HG03439 (cell line): ENCODE results near the gene CNST.
A peak's percentile ranks its signal among the peaks of the same experiment; 100 is the strongest.
"Not testable (repeated sequence)": the region's sequence is repeated elsewhere in the genome, so short reads cannot be mapped to it uniquely, and the experiment has no call there.

Experiments
- ATAC-seq: cut with Tn5 transposase; IDR thresholded peaks from one replicate; pipeline ENCODE4 v1.9.1; 2021; ENCODE audit warnings: mild to moderate bottlenecking, moderate library complexity; ENCODE audit not compliant: unreplicated experiment

Gene CNST

DNA sequence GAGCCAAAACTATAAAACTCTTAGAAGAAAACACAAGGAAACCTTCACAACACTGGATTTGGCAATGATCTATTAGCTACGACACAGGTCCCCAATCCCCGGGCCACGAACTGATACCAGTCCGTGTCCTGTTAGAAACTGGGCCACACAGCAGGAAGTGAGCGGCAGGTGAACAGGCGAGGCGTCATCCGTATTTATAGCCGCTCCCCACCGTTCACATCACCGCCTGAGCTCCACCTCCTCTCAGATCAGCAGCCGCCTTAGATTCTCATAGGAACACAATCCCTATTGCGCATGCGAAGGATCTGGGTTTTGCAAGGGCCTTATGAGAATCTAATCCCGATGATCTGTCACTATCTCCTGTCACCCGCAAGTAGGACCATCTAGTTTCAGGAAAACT is 12.1 kb upstream of the CNST start:
- no peak for ATAC-seq

DNA sequence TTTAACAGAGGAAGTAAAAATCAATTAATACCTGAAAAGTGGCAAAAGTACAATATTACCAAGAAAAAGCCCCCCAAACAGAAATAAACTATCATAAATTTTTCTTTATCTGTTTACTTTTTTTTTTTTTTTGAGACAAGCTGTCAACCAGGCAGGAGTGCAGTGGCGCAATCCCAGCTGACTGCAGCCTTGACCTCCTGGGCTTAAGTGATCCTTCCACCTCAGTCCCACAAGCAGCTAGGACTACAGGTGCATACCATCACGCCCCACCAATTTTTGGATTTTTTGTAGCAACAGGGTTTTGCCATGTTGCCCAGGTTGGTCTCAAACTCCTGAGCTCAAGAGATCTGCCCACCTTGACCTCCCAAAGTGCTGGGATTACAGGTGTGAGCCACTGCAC is 8.2 kb upstream of the CNST start:
- no peak for ATAC-seq

DNA sequence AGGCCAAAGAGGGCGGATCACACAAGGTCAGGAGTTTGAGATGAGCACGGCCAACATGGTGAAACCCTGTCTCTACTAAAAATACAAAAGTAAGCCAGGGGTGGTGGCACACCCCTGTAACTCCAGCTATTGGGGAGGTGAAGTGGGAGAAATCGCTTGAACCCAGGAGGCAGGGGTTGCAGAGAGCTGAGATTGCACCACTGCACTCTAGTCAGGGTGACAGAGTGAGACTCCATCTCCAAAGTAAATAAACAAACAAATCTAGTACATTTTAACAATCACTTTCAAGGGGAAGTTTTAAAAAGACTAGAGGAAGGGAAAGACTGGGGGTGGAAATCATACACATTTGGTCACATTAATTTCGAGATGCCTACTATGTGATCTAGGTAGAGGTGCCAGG is 6.9 kb upstream of the CNST start:
- no peak for ATAC-seq

DNA sequence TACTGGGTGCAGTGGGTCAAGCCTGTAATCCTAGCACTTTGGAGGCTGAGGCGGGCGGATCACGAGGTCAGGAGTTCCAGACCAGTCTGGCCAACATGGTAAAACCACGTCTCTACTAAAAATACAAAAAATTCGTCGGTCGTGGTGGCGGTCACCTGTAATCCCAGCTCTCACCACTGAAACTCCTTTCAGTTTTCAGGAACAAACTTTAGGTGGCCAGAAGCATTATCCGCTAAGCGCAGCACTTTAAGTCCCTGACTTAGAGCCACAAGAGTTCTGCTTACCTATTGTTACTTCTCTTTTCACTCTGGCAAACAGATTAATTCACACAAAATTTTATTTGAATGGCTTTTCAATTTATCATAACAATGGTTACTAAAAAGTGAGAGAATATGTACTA is 5.4 kb upstream of the CNST start:
- ATAC-seq: not testable (repeated sequence)

DNA sequence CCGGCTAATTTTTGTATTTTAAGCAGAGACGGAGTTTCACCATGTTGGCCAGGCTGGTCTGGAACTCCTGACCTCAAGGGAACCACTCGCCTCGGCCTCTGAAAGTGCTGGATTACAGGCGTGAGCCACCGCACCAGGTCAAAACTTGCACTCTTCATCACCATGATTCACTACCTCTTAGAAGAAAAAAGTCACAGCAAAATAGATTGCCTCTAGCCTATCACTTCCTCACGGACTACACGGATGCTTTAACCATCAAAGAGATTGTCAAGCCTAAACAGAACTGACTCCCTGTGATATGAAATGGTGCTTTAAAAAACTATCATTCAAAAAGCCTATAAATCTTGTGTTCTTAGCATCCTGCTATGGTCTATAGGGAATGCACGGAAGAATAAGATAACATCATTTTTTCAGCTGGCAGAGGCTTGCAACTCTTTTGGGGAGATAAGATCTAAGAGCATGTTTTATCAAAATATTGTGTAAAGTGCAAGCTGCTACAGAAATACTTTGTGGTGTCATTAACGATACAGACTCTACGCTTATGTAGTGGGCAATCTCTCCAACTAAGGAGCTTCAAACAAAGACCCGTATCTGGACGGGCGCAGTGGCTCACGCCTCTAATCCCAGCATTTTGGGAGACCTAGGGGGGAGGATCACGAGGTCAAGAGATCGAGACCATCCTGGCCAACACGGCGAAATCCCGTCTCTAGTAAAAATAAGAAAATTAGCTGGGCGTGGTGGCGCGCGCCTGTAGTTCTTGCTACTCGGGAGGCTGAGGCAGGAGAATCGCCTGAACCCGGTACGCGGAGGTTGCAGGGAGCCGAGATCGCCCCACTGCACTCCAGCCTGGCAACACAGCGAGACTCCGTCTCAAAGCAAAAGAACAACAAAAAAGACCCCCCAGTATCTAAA is 1.2 kb upstream of the CNST start:
- no peak for ATAC-seq

DNA sequence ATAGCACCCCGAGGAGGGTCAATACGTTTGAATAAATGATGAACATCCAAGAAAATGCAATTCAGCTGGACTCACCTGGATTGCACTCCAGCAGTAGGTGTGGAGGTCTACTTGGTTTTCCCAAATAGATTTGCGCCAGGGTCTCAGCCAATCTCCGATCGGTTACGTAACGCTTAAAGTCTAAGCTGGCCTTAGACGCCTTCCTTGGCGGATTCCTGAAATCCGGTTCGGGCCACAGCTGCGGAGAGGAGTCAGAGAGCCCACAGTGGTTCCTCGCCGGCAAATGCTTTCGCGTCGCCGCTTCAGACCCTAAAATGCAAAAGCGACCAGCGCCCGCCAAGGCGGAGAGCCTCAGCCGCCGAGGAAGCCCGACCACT is 517 bp upstream of the CNST start:
- ATAC-seq: peak; percentile 0

GRCh38 chr1:246566813-246567645 is 773 bp downstream of the CNST start:
- peak; percentile 23 for ATAC-seq

- no peak for ATAC-seq
Measured at GRCh38 chr1:246567646-246568235, 1.5 kb downstream of the CNST start.

GRCh38 chr1:246569248-246570238 is 3.3 kb downstream of the CNST start:
- ATAC-seq: no peak

GRCh38 chr1:246571309-246571708 is 5.1 kb downstream of the CNST start:
- not testable (repeated sequence) for ATAC-seq

DNA sequence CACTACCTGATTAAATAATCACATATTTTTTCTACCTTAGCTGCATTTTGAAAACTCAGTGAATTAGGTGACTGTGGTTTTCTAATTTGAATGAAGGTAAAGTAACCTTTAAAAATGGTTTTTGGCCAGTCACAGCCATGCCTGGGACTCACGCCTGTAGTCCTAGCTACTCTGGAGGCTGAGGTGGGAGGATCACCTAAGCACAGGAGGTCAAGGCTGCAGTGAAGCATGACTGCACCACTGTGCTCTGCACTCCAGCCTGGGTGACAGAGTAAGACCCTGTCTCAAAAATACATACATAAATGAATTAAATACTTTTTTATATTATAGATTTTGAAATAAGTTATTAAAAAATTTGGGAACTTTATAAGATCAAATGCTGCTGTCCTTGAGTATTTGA is 5.7 kb downstream of the CNST start:
- ATAC-seq: no peak

- no peak for ATAC-seq
Measured at GRCh38 chr1:246572785-246573184, 6.5 kb downstream of the CNST start.

- ATAC-seq: no peak
Measured at GRCh38 chr1:246573491-246573890, 7.2 kb downstream of the CNST start.

DNA sequence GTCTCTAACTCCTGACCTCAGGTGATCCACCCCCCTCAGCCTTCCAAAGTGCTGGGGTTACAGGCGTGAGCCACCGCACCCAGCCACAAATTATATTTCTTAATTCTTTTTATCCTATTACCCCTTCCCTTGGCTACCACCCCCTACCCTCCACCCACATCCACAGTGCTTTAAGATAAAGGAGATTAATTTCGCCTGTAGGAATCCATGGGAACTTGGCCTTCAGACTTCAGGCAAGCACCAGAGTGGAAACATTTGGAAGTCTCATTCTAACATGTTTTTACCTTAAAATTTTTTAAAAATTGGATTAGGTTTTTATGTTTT is 10.4 kb downstream of the CNST start:
- no peak for ATAC-seq

- no peak for ATAC-seq
Measured at GRCh38 chr1:246577082-246577719, 10.9 kb downstream of the CNST start.

DNA sequence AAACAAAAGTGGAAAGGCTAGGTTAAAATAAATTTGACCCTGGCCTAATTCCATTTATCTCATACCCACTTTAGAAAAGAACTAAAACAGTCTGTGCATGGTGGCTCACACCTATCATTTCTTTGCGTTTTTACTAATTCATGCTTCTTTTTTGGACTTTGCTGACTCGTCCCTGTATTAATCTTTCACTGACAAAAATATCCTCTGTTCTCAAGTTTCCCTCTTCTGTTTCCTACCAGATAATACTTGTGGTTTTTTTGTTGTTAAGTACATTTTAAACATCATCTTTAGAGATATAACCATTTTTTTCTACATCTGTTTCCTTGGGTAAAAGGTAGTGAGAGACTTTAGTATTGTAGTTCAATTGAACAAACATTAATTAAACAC is 11.5 kb downstream of the CNST start:
- no peak for ATAC-seq

GRCh38 chr1:246579818-246580217 is 13.6 kb downstream of the CNST start:
- ATAC-seq: peak; percentile 73

DNA sequence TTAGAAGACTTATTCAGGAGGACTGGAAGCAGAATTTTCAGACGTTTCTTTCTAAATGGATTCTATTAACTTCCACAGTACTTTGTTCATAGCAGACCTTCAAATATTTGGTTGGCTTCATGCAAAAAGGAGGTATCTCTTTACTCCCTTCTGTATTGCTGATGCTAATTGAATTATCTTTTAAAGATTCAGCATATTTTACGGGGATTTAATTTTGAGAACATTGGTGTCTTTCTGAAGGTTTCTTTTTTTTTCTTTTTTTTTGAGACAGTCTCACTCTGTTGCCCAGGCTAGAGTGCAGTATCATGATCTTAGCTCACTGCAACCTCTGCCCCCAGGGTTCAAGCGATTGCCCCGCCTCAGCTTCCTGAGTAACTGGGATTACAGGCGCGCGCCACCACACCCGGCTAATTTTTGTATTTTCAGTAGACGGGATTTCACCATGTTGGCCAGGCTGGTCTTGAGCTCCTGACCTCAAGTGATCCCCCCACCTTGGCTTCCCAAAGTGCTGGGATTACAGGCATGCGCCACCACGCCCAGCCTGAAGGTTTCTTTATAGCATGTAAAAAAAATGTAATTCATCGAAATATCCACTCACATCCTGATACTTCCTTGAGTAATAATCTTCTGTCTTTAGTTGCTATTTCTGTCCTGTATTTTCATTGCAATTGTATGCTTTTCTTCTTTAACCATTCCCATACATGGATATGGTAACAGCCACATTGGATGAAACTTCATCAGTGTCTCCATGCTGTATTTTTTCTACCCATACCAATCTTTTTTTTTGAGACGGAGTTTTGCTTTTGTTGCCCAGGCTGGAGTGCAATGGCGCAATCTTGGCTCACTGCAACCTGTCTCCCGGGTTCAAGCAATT is 14.5 kb downstream of the CNST start:
- no peak for ATAC-seq
